Breast epithelium (tissue), 4 donors: Measurements from ENCODE around the gene GRPEL2. TPM values are rescaled to one million over a fixed set of nuclear protein-coding genes. Genes with fewer than 3 reads are reported as not detected.

ENCODE experiments used
- DNase-seq, 2 donors: peaks; one replicate each; pipeline ENCODE4 v3.0.0-alpha.2; 2019; ENCODE audit warnings: low spot score in 2 of 2
- H3K27ac ChIP-seq, 2 donors: fragments of 200-600 bp; sonication (generic) in 1 of 2; one replicate each; pipeline ENCODE4 v1.5.1; 2016 to 2019; ENCODE audit warnings: mild to moderate bottlenecking in 1 of 2
- H3K27me3 ChIP-seq, 2 donors: fragments of 200-600 bp; sonication (generic) in 1 of 2; one replicate each; pipeline versions ENCODE4 v1.5.1 to v1.6.0; 2017 to 2019; ENCODE audit warnings: control low read depth in 1 of 2, mild to moderate bottlenecking in 1 of 2
- H3K36me3 ChIP-seq: fragments of 200-600 bp; one replicate; pipeline ENCODE4 v1.5.1; 2019
- H3K4me1 ChIP-seq, 2 donors: fragments of 200-600 bp; sonication (generic); one replicate each; pipeline ENCODE4 v1.5.1; 2016 to 2019; ENCODE audit warnings: control low read depth in 1 of 2
- H3K4me3 ChIP-seq, 3 donors: fragments of 200-600 bp; sonication (generic); 1 replicate in 2 of 3; 2 replicates in 1 of 3; pipeline ENCODE4 v1.5.1; 2016 to 2019; ENCODE audit warnings: mild to moderate bottlenecking in 3 of 3, moderate library complexity in 2 of 3
- H3K9me3 ChIP-seq, 2 donors: fragments of 200-600 bp; sonication (generic) in 1 of 2; one replicate each; pipeline ENCODE4 v1.5.1; 2016 to 2019; ENCODE audit warnings: control low read depth in 1 of 2
- POLR2A ChIP-seq: fragments of 450-650 bp; IDR thresholded peaks from one replicate; pipeline ENCODE4 v1.6.1; 2016; ENCODE audit warnings: antibody characterized with exemption, mild to moderate bottlenecking, moderate library complexity
- POLR2AphosphoS5 ChIP-seq, 3 donors: sonication (generic); formaldehyde crosslinking; IDR thresholded peaks; one replicate each; pipeline ENCODE4 v1.6.1; 2017; ENCODE audit warnings: antibody characterized with exemption in 3 of 3
- intact Hi-C: fragments of 100-400 bp; cut with DNase I; formaldehyde crosslinking; loops from one replicate; pipeline ENCODE4 v1.15.1; 2023; ENCODE audit warnings: low total_unique reads
- total RNA-seq, 3 donors: library from RNA; depleted of rRNA; stranded (reverse); fragments of >200 nt; gene quantifications; one replicate each; pipeline ENCODE4 v1.1.0, GENCODE V29; 2016
- TF ChIP-seq, protein P1 (sequence below), 3 donors: fragments of 450-650 bp; IDR thresholded peaks; one replicate each; pipeline ENCODE4 v1.5.1; 2016 to 2017; ENCODE audit warnings: antibody characterized with exemption in 3 of 3, mild to moderate bottlenecking in 3 of 3, moderate library complexity in 3 of 3

GRPEL2 gene
- total RNA-seq, 3 donors from 2014 or later, result 14.4 to 17.1 (median 16.5) TPM

DNA sequence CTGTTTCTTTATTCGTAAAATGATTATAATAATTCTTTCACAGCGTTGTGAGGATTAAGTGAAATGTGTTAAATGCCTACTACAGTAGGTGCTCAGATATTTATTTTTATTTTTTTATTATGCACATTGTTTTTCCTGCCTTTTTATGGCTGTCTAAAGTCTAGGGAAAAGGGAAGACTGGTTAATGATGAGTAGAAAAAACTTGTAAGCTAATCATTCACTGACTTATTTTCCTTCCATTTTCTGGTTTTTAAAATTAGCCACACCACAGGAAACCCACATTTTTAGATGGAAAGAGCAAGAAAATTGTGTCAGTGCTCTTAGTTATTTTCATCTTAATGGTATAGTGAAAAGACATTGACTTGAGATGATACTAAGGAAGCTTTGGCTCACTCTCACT, 8.6 kb downstream of the GRPEL2 start:
- Histone ChIP-seq H3K27ac (no peak overlapping the region), H3K27me3 (no peaks in the 10 kb centered on the region), H3K4me3 (no peak overlapping the region), H3K9me3 (no peaks in the 10 kb centered on the region), H3K36me3 (no peaks in the 10 kb centered on the region), H3K4me1 (no peaks in the 10 kb centered on the region)
- intact Hi-C loops, result no loop called here
- DNase-seq, result no peak
- TF ChIP-seq, protein P1, sequence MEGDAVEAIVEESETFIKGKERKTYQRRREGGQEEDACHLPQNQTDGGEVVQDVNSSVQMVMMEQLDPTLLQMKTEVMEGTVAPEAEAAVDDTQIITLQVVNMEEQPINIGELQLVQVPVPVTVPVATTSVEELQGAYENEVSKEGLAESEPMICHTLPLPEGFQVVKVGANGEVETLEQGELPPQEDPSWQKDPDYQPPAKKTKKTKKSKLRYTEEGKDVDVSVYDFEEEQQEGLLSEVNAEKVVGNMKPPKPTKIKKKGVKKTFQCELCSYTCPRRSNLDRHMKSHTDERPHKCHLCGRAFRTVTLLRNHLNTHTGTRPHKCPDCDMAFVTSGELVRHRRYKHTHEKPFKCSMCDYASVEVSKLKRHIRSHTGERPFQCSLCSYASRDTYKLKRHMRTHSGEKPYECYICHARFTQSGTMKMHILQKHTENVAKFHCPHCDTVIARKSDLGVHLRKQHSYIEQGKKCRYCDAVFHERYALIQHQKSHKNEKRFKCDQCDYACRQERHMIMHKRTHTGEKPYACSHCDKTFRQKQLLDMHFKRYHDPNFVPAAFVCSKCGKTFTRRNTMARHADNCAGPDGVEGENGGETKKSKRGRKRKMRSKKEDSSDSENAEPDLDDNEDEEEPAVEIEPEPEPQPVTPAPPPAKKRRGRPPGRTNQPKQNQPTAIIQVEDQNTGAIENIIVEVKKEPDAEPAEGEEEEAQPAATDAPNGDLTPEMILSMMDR (IDR thresholded peaks at IDR 0.05), result no peak
- TF ChIP-seq POLR2AphosphoS5 (IDR thresholded peaks at IDR 0.05) (no peak), POLR2A (no peak)

- Histone ChIP-seq H3K27me3 (no peaks in the 10 kb centered on the region), H3K9me3 (no peaks in the 10 kb centered on the region), H3K4me3 (no peak overlapping the region), H3K27ac (no peak overlapping the region), H3K36me3 (no peaks in the 10 kb centered on the region), H3K4me1 (no peaks in the 10 kb centered on the region)
- DNase-seq, result no peak
- TF ChIP-seq, protein P1 (IDR thresholded peaks at IDR 0.05), result no peak
- TF ChIP-seq POLR2A, result no peak
- TF ChIP-seq POLR2AphosphoS5 (IDR thresholded peaks at IDR 0.05), result no peak
- intact Hi-C loops, result no loop called here
Measured at GRCh38 chr5:149355688-149356087, 10.4 kb downstream of the GRPEL2 start.

DNA sequence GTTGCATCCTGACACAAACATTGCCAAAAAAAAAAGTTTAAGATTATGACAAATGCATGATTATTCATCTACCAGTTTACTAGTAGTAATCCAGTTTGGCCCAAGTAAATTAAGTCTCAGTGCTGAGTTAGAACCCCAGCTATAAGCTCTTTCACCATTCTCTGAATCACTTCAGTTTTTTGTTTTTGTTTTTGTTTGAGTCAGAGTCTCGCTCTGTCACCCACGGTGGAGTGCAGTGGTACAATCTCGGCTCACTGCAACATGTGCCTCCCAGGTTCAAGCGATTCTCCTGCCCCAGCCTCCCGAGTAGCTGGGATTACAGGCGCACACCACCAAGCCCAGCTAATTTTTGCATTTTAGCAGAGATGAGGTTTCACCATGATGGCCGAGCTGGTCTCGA, 11.1 kb downstream of the GRPEL2 start:
- no peaks in the 10 kb centered on the region for H3K4me1 ChIP-seq
- H3K36me3 ChIP-seq, result no peaks in the 10 kb centered on the region
- no peak overlapping the region for H3K4me3 ChIP-seq
- TF ChIP-seq POLR2A, result no peak
- H3K27me3 ChIP-seq, result no peaks in the 10 kb centered on the region
- H3K9me3 ChIP-seq, result no peaks in the 10 kb centered on the region
- no peak for DNase-seq
- H3K27ac ChIP-seq, result no peak overlapping the region
- intact Hi-C loops, result no loop called here

GRCh38 chr5:149357370-149358293, 12.3 kb downstream of the GRPEL2 start, which contains the start of gene PCYOX1L:
Gene PCYOX1L, plus strand, starts transcription at chr5:149358046. Its CDS starts 23 bp downstream, at chr5:149358069.
- TF ChIP-seq POLR2AphosphoS5 (IDR thresholded peaks at IDR 0.05), result no peak
- TF ChIP-seq, protein P1 (IDR thresholded peaks at IDR 0.05), result no peak
- TF ChIP-seq POLR2A, result no peak
- Histone ChIP-seq H3K4me3 (peak within 1 kb of the TSS; percentile 56 to 87 (median 74)), H3K27ac (peak within 1 kb of the TSS; percentile 57 to 65), H3K4me1 (no peaks in the 10 kb centered on the region), H3K27me3 (no peaks in the 10 kb centered on the region), H3K9me3 (no peaks in the 10 kb centered on the region), H3K36me3 (no peaks in the 10 kb centered on the region)
- intact Hi-C loops, result no loop called here
- DNase-seq, result peak; percentile 92 to 96

DNA sequence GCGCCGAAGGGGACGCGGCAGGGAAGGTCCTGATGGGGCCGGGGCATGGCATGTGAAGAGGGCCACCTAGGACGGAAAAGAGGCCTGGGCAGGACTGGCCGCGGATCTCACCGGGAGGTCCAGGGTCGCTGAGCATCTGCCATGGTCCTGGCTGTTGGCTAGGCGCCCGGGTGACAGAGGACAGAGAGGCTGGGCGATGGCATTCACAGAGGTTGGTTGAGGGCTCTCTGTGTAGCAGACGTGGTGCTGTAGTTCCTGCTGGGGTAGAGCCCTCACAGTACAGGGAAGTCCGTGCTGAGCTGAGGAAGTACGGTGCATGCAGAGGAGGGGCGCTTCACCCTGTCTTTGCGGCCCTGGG, 13.0 kb downstream of the GRPEL2 start:
- Histone ChIP-seq H3K36me3 (no peaks in the 10 kb centered on the region), H3K9me3 (no peaks in the 10 kb centered on the region), H3K4me3 (peak overlapping the region; percentile 56 to 87 (median 74)), H3K27me3 (no peaks in the 10 kb centered on the region), H3K4me1 (no peaks in the 10 kb centered on the region), H3K27ac (peak overlapping the region; percentile 57 to 65)
- intact Hi-C loops, result no loop called here
- no peak for DNase-seq
- TF ChIP-seq POLR2A (no peak), POLR2AphosphoS5 (IDR thresholded peaks at IDR 0.05) (no peak)
- TF ChIP-seq, protein P1 (IDR thresholded peaks at IDR 0.05), result no peak
